HepG2 (cell line): Measurements from ENCODE around the gene TMEM97. TPM values are rescaled to one million over a fixed set of nuclear protein-coding genes. Genes with fewer than 3 reads are reported as not detected.

Experiments used
- DNMT3B ChIP-seq: conservative IDR thresholded peaks from 2 replicates; pipeline ENCODE4 v1.6.1; 2016; ENCODE audit warnings: missing biosample characterization, control low read depth
- GMEB2 ChIP-seq: IDR thresholded peaks from 2 replicates; pipeline ENCODE4 v1.6.1; 2016; ENCODE audit warnings: missing biosample characterization, missing genetic modification reagents, low read depth
- IRF2 ChIP-seq: IDR thresholded peaks from 2 replicates; pipeline ENCODE4 v1.6.1; 2018; ENCODE audit warnings: missing genetic modification reagents, missing compliant biosample characterization
- ISL2 ChIP-seq: sonication (generic); formaldehyde crosslinking; IDR thresholded peaks from 2 replicates; pipeline ENCODE4 v1.5.0; 2020; ENCODE audit warnings: missing genetic modification reagents
- LBX2 ChIP-seq: sonication (generic); formaldehyde crosslinking; IDR thresholded peaks from 2 replicates; pipeline ENCODE4 v1.5.0; 2020; ENCODE audit warnings: missing genetic modification reagents, mild to moderate bottlenecking, borderline replicate concordance
- LCORL ChIP-seq, 2 experiments: fragments of 450-650 bp in 1 of 2; sonication (generic) in 1 of 2; formaldehyde crosslinking in 1 of 2; IDR thresholded peaks; 2 replicates each; pipeline versions ENCODE4 v1.5.0 to v1.6.1; 2017 to 2020; ENCODE audit warnings: antibody characterized with exemption in 1 of 2, missing genetic modification reagents in 1 of 2
- MATR3 ChIP-seq: sonication (generic); formaldehyde crosslinking; IDR thresholded peaks from 2 replicates; pipeline ENCODE4 v1.4.0; 2020; ENCODE audit warnings: missing genetic modification reagents
- PBX2 ChIP-seq: IDR thresholded peaks from 2 replicates; pipeline ENCODE4 v1.6.1; 2016; ENCODE audit warnings: control low read depth
- RFXAP ChIP-seq: sonication (generic); formaldehyde crosslinking; IDR thresholded peaks from 2 replicates; pipeline ENCODE4 v1.4.0; 2020; ENCODE audit warnings: missing genetic modification reagents, borderline replicate concordance
- SNAPC5 ChIP-seq: sonication (generic); formaldehyde crosslinking; IDR thresholded peaks from 2 replicates; pipeline ENCODE4 v1.8.1; 2023; ENCODE audit warnings: mild to moderate bottlenecking, missing genetic modification reagents, borderline replicate concordance
- SNRNP70 ChIP-seq: fragments of 200-400 bp; formaldehyde crosslinking; IDR thresholded peaks from 2 replicates; pipeline ENCODE4 v1.6.1; 2017; ENCODE audit warnings: mild to moderate bottlenecking, low read depth, low read length, moderate library complexity
- TCF7 ChIP-seq: sonication (generic); IDR thresholded peaks from 2 replicates; pipeline ENCODE4 v1.6.1; 2016; ENCODE audit warnings: antibody characterized with exemption, low read depth
- TOPORS ChIP-seq: sonication (generic); formaldehyde crosslinking; IDR thresholded peaks from 2 replicates; pipeline ENCODE4 v1.8.0; 2023; ENCODE audit warnings: mild to moderate bottlenecking, missing genetic modification reagents
- ZNF136 ChIP-seq: sonication (generic); formaldehyde crosslinking; IDR thresholded peaks from 2 replicates; pipeline ENCODE4 v1.8.1; 2022; ENCODE audit warnings: low read depth, mild to moderate bottlenecking, moderate library complexity, missing genetic modification reagents
- ZNF18 ChIP-seq: sonication (generic); formaldehyde crosslinking; IDR thresholded peaks from 2 replicates; pipeline ENCODE4 v1.8.0; 2022; ENCODE audit warnings: mild to moderate bottlenecking, missing genetic modification reagents; ENCODE audit not compliant: insufficient replicate concordance
- ZNF513 ChIP-seq: sonication (generic); formaldehyde crosslinking; conservative IDR thresholded peaks from 2 replicates; pipeline ENCODE4 v1.5.0; 2020; ENCODE audit warnings: missing genetic modification reagents
- ZNF570 ChIP-seq: sonication (generic); formaldehyde crosslinking; IDR thresholded peaks from 2 replicates; pipeline ENCODE4 v1.4.0; 2020; ENCODE audit warnings: mild to moderate bottlenecking, missing genetic modification reagents, borderline replicate concordance
- ZNF576 ChIP-seq: sonication (generic); formaldehyde crosslinking; IDR thresholded peaks from 2 replicates; pipeline ENCODE4 v1.4.0; 2020; ENCODE audit warnings: mild to moderate bottlenecking, missing genetic modification reagents
- ZNF737 ChIP-seq: sonication (generic); formaldehyde crosslinking; IDR thresholded peaks from 2 replicates; pipeline ENCODE4 v1.5.0; 2020; ENCODE audit warnings: missing genetic modification reagents, mild to moderate bottlenecking, borderline replicate concordance
- polyA plus RNA-seq, 8 experiments: library from polyadenylated mRNA; depleted of rRNA in 3 of 8; stranded (reverse) in 7 of 8; unstranded in 1 of 8; fragments of >200 nt; fragmentation: Illumina TruSeq in 4 of 8; extraction: Trizol in 4 of 8; gene quantifications; 2 replicates each; pipeline versions ENCODE4 v1.2.1 to v1.2.3, GENCODE V29; 2011 to 2016; ENCODE audit warnings: low read depth in 4 of 8, missing spikeins in 1 of 8, mixed read lengths in 1 of 8; ENCODE audit not compliant: insufficient read depth in 1 of 8
- total RNA-seq, 5 experiments: library from RNA; depleted of rRNA; stranded (reverse); fragments of >200 nt; fragmentation: Illumina TruSeq; extraction: Trizol; gene quantifications; 2 replicates each; pipeline ENCODE4 v1.2.3, GENCODE V29; 2016; ENCODE audit warnings: low read depth in 1 of 5

TMEM97 gene
- total and polyA plus RNA-seq, 2 of the 13 experiments (the other 11 are each of a cell fraction or from before 2014, with no cell fraction given) = 69.6 to 137 TPM

GRCh38 chr17:28370035-28370743 lies 51.2 kb downstream of the TMEM97 start, which contains the start of gene VTN (continued):
- TF ChIP-seq ZNF136 (CRISPR knock-in tag) = no peak
- no peak for TF ChIP-seq MATR3 (CRISPR knock-in tag)
- TF ChIP-seq GMEB2 (CRISPR knock-in tag) = no peak
- no peak for TF ChIP-seq SNRNP70
- TF ChIP-seq ZNF513 (CRISPR knock-in tag) = 0 out of 2 replicates have a peak, but pooled peaks have one; percentile 21
- TF ChIP-seq TCF7 = peak; percentile 75
- no peak for TF ChIP-seq SNAPC5 (CRISPR knock-in tag)
- no peak for TF ChIP-seq ZNF570 (CRISPR knock-in tag)
- TF ChIP-seq IRF2 (CRISPR knock-in tag) = peak; percentile 83
- no peak for TF ChIP-seq LBX2 (CRISPR knock-in tag)
- 0 out of 2 replicates have a peak, but pooled peaks have one; percentile 34 for TF ChIP-seq DNMT3B (CRISPR knock-in tag)
- peak; percentile 50; the same call in 1 of the 2 replicates for TF ChIP-seq RFXAP (CRISPR knock-in tag)
- TF ChIP-seq ISL2 = peak; percentile 87
- no peak for TF ChIP-seq ZNF737 (CRISPR knock-in tag)
- TF ChIP-seq LCORL (IDR thresholded peaks at IDR 0.05) = peak; percentile 63
- TF ChIP-seq LCORL (CRISPR knock-in tag; IDR thresholded peaks at IDR 0.05) = peak; percentile 97
- 0 out of 2 replicates have a peak, but pooled peaks have one; percentile 5 for TF ChIP-seq ZNF576
- TF ChIP-seq TOPORS (CRISPR knock-in tag) = 0 out of 2 replicates have a peak, but pooled peaks have one; percentile 32
- TF ChIP-seq ZNF18 (CRISPR knock-in tag) = no peak
- no peak for TF ChIP-seq PBX2 (CRISPR knock-in tag)
